K562 (cell line): ENCODE results near the gene IFNGR1. TPM values are rescaled to one million over a fixed set of nuclear protein-coding genes. Genes with fewer than 3 reads are reported as not detected.

ENCODE experiments used
- ATAC-seq: fragments of 200-7000 bp; cut with Tn5 transposase; 3 replicates; pipeline ENCODE4 v1.9.1; 2020; ENCODE audit warnings: moderate library complexity
- BruUV-seq: library from RNA; stranded (reverse); fragments of 400-500 nt; replicated peaks from 2 replicates; lab custom pipeline; 2021; lab: Mats Ljungman, UMichigan
- CTCF ChIA-PET: fragments of 300-600 bp; formaldehyde crosslinking; extraction: SDS; loops from one replicate; lab custom pipeline; 2021; ENCODE audit warnings: low intra/inter-chr PET ratio; lab: Yijun Ruan, JAX
- POLR2A ChIA-PET: fragments of 300-600, 350-650 bp; sonication (Branson Sonifier 250); formaldehyde crosslinking; extraction: SDS; loops from one replicate; lab custom pipeline; 2021; ENCODE audit warnings: antibody characterized with exemption, inconsistent platforms; lab: Yijun Ruan, JAX
- DNase-seq, 4 experiments: peaks; one replicate each; pipeline versions ENCODE4 v3.0.0 to v3.0.0-alpha.2; 2011 to 2018; ENCODE audit warnings: low spot score in 3 of 4, mixed read lengths in 3 of 4; ENCODE audit errors: extremely low read depth in 1 of 4
- FAIRE-seq: peaks from 2 replicates; lab custom pipeline; 2011; peaks lifted over from hg19 to GRCh38; lab: Jason Lieb, UNC
- H2AFZ ChIP-seq: 2 replicates; pipeline ENCODE4 v1.6.0; 2011; ENCODE audit warnings: low read depth, low read length, control low read depth, inconsistent platforms
- H3K27ac ChIP-seq: fragments of 200-600 bp; 3 replicates; pipeline ENCODE4 v1.8.0; 2011; ENCODE audit warnings: low read depth, mild to moderate bottlenecking, control low read depth, inconsistent platforms, low read length, moderate library complexity, mixed read lengths; ENCODE audit errors: extremely low read depth
- H3K27me3 ChIP-seq, 2 experiments: fragments of 300-600 bp in 1 of 2; 2 replicates in 1 of 2; 3 replicates in 1 of 2; pipeline versions ENCODE4 v1.6.0 to v1.8.0; 2011; ENCODE audit warnings: inconsistent platforms in 2 of 2, low read length in 2 of 2, mild to moderate bottlenecking in 1 of 2, mixed read lengths in 1 of 2, moderate library complexity in 1 of 2; ENCODE audit not compliant: control insufficient read depth in 2 of 2, insufficient read depth in 2 of 2
- H3K36me3 ChIP-seq: fragments of 300-600 bp; 3 replicates; pipeline ENCODE4 v1.8.0; 2011; ENCODE audit warnings: mild to moderate bottlenecking, low read length, inconsistent platforms; ENCODE audit not compliant: control insufficient read depth, insufficient read depth
- H3K4me1 ChIP-seq, 2 experiments: fragments of 200-600 bp in 1 of 2; replicated peaks in 1 of 2; 2 replicates in 1 of 2; 3 replicates in 1 of 2; pipeline versions ENCODE4 v1.5.1 to v1.8.0; 2011; ENCODE audit warnings: inconsistent platforms in 2 of 2, low read length in 2 of 2, mild to moderate bottlenecking in 1 of 2, mixed read lengths in 1 of 2, moderate library complexity in 1 of 2; ENCODE audit not compliant: control insufficient read depth in 2 of 2, insufficient read depth in 2 of 2
- H3K4me2 ChIP-seq: 2 replicates; pipeline ENCODE4 v1.6.1; 2011; ENCODE audit warnings: low read length, control low read depth, inconsistent platforms, mixed read lengths; ENCODE audit not compliant: insufficient read depth
- H3K4me3 ChIP-seq: fragments of 200-600 bp; sonication (generic), shearing (Covaris generic); 2 replicates; pipeline ENCODE4 v1.5.1; 2016; ENCODE audit warnings: control low read depth, inconsistent platforms
- H3K79me2 ChIP-seq: fragments of 200-600 bp; 3 replicates; pipeline ENCODE4 v1.8.0; 2011; ENCODE audit warnings: low read length, inconsistent platforms; ENCODE audit not compliant: control insufficient read depth, insufficient read depth
- H3K9ac ChIP-seq, 2 experiments: 2 replicates each; pipeline versions ENCODE4 v1.6.0 to v1.6.1; 2011; ENCODE audit warnings: low read depth in 2 of 2, low read length in 2 of 2, control low read depth in 1 of 2, inconsistent platforms in 1 of 2, mild to moderate bottlenecking in 1 of 2, mixed read lengths in 1 of 2; ENCODE audit not compliant: insufficient read depth in 1 of 2
- H3K9me1 ChIP-seq: one replicate; pipeline ENCODE4 v1.6.0; 2011; ENCODE audit warnings: inconsistent platforms, mild to moderate bottlenecking, low read length, moderate library complexity; ENCODE audit not compliant: control insufficient read depth, insufficient read depth
- H3K9me3 ChIP-seq: replicated peaks from 2 replicates; pipeline ENCODE4 v1.5.1; 2011; ENCODE audit warnings: low read depth, low read length, inconsistent platforms; ENCODE audit not compliant: control insufficient read depth, insufficient read depth
- H4K20me1 ChIP-seq: replicated peaks from 2 replicates; pipeline ENCODE4 v1.6.1; 2011; ENCODE audit warnings: low read length, inconsistent platforms, mixed read lengths; ENCODE audit not compliant: control insufficient read depth, insufficient read depth
- CBX8 ChIP-seq: fragments of 200-600 bp; sonication (generic); IDR thresholded peaks from 2 replicates; pipeline ENCODE4 v1.6.1; 2012; ENCODE audit warnings: borderline replicate concordance, mixed run types, low read depth, mild to moderate bottlenecking, moderate library complexity, mixed read lengths, low read length, control low read depth, inconsistent platforms; ENCODE audit not compliant: poor library complexity, severe bottlenecking; ENCODE audit errors: extremely low read depth
- EP300 ChIP-seq: IDR thresholded peaks from 2 replicates; pipeline ENCODE4 v1.6.1; 2012; ENCODE audit warnings: low read length, improper control_type of control experiment
- EP400 ChIP-seq: fragments of 450-650 bp; IDR thresholded peaks from 2 replicates; pipeline ENCODE4 v1.6.1; 2017; ENCODE audit warnings: antibody characterized with exemption, mild to moderate bottlenecking, moderate library complexity
- ETV5 ChIP-seq: sonication (generic); formaldehyde crosslinking; IDR thresholded peaks from 2 replicates; pipeline ENCODE4 v1.4.0; 2020; ENCODE audit warnings: low read depth, mild to moderate bottlenecking, missing genetic modification reagents
- FUS ChIP-seq: fragments of 200-400 bp; formaldehyde crosslinking; optimal IDR thresholded peaks from 2 replicates; pipeline ENCODE3; 2017; ENCODE audit warnings: low read depth, low read length
- HEY1 ChIP-seq: fragments of 250-450 bp; sonication (Bioruptor Pico); IDR thresholded peaks from 2 replicates; pipeline ENCODE4 v1.5.0; 2020; ENCODE audit warnings: mild to moderate bottlenecking, moderate library complexity, borderline replicate concordance
- RCOR1 ChIP-seq, 2 experiments: IDR thresholded peaks; 2 replicates each; pipeline ENCODE4 v1.6.1; 2012; ENCODE audit warnings: low read depth in 2 of 2, low read length in 2 of 2, borderline replicate concordance in 1 of 2, improper control_type of control experiment in 1 of 2
- SIN3B ChIP-seq: fragments of 450-650 bp; IDR thresholded peaks from 2 replicates; pipeline ENCODE4 v1.6.1; 2017; ENCODE audit warnings: low read depth, mild to moderate bottlenecking, moderate library complexity
- ZNF12 ChIP-seq: sonication (generic); formaldehyde crosslinking; IDR thresholded peaks from 2 replicates; pipeline ENCODE4 v1.4.0; 2020; ENCODE audit warnings: mild to moderate bottlenecking, missing genetic modification reagents
- ZNF75A ChIP-seq: fragments of 450-650 bp; formaldehyde crosslinking; IDR thresholded peaks from 2 replicates; pipeline ENCODE4 v1.4.0; 2020; ENCODE audit warnings: mild to moderate bottlenecking
- ZSCAN32 ChIP-seq: fragments of 450-650 bp; formaldehyde crosslinking; IDR thresholded peaks from 2 replicates; pipeline ENCODE4 v1.4.0; 2020; ENCODE audit warnings: mild to moderate bottlenecking, moderate library complexity
- in situ Hi-C: fragments of 300-500 bp; cut with MboI; formaldehyde crosslinking; loops from 4 replicates; pipeline ENCODE4 v1.15.0; 2018; ENCODE audit warnings: inconsistent platforms, mixed read lengths
- intact Hi-C: fragments of 100-400 bp; cut with micrococcal nuclease; formaldehyde crosslinking; loops from 2 replicates; pipeline ENCODE4 v1.14.2; 2022
- polyA plus RNA-seq, 8 experiments: library from polyadenylated mRNA; depleted of rRNA in 4 of 8; stranded (reverse) in 5 of 8; unstranded in 3 of 8; fragments of >200 nt; fragmentation: Nextera tagmentation in 2 of 8; fragmentation: Illumina TruSeq in 1 of 8; extraction: Ambion mirVana in 2 of 8; extraction: Trizol in 1 of 8; gene quantifications; 2 replicates each; pipeline versions ENCODE4 v1.2.1 to v1.2.3, GENCODE V29; 2011 to 2014; ENCODE audit warnings: inconsistent platforms in 1 of 8, missing spikeins in 1 of 8
- total RNA-seq, 7 experiments: library from RNA; depleted of rRNA in 6 of 7; stranded (reverse); fragments of >200 nt in 6 of 7; fragmentation: Illumina TruSeq in 2 of 7; extraction: Trizol in 2 of 7; gene quantifications; 2 replicates each; pipeline versions ENCODE4 v1.2.1 to v1.2.3, GENCODE V29; 2011 to 2021; ENCODE audit warnings: low replicate concordance in 1 of 7
- TF ChIP-seq, protein P1 (sequence below): fragments of 450-650 bp; IDR thresholded peaks from 2 replicates; pipeline ENCODE4 v1.7.0; 2016; ENCODE audit warnings: borderline replicate concordance
- TF ChIP-seq, protein P2 (sequence below): sonication (generic); formaldehyde crosslinking; IDR thresholded peaks from 2 replicates; pipeline ENCODE4 v1.9.0; 2022; ENCODE audit warnings: mild to moderate bottlenecking, missing genetic modification reagents
- TF ChIP-seq, protein P3 (sequence below): IDR thresholded peaks from 2 replicates; pipeline ENCODE4 v1.6.1; 2012; ENCODE audit warnings: low read depth, low read length, improper control_type of control experiment, borderline replicate concordance
- TF ChIP-seq, protein P4 (sequence below): fragments of 200-800 bp; sonication (Bioruptor generic); IDR thresholded peaks from 2 replicates; pipeline ENCODE4 v1.6.1; 2017; ENCODE audit warnings: missing genetic modification characterization, missing compliant biosample characterization

The IFNGR1 gene
- total and polyA plus RNA-seq, 9 of the 15 experiments (the other 6 are each of a cell fraction or from before 2014, with no cell fraction given): 14.7 to 47.0 (median 26.7) TPM

DNA sequence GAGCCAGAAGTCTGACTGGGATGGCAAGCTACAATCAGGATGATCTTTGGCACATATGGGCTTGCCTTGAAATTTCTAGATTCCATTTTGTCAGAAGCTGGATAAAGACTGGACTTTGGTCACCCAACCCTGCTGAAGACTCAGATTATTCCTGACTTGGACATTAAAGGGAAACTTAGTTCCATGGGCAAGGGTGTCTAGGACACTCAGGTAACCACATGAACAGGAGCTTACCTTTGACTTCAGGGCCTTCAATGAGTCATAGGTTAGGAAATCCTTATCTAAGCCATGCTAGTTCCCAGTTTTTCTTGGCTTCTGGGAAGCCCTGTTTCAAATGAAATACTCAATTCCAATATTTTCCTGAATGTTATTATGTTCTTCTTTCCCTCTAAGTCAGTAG, 28.5 kb upstream of the IFNGR1 start:
- H3K27me3 ChIP-seq: peaks cover 7% of the 10 kb centered on the region in 2 experiments; a peak in 3 of 5 replicates
- H4K20me1 ChIP-seq: no peaks in the 10 kb centered on the region
- no peaks in the 10 kb centered on the region for H3K9me3 ChIP-seq
- intact Hi-C loops: no loop called here
- CTCF ChIA-PET: no interaction called here
- no peak overlapping the region for H2AFZ ChIP-seq
- no TSS peak for BruUV-seq
- FAIRE-seq: peak; percentile 65
- in situ Hi-C loops: no loop called here
- POLR2A ChIA-PET: no interaction called here
- TF ChIP-seq EP400: no peak
- TF ChIP-seq RCOR1 (IDR thresholded peaks at IDR 0.05; ENCODE audit: borderline replicate concordance in 1 of 2, low read depth in 2 of 2, low read length in 2 of 2): no peak
- TF ChIP-seq, protein P1, sequence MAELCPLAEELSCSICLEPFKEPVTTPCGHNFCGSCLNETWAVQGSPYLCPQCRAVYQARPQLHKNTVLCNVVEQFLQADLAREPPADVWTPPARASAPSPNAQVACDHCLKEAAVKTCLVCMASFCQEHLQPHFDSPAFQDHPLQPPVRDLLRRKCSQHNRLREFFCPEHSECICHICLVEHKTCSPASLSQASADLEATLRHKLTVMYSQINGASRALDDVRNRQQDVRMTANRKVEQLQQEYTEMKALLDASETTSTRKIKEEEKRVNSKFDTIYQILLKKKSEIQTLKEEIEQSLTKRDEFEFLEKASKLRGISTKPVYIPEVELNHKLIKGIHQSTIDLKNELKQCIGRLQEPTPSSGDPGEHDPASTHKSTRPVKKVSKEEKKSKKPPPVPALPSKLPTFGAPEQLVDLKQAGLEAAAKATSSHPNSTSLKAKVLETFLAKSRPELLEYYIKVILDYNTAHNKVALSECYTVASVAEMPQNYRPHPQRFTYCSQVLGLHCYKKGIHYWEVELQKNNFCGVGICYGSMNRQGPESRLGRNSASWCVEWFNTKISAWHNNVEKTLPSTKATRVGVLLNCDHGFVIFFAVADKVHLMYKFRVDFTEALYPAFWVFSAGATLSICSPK: no peak
- no peak for TF ChIP-seq ZSCAN32
- no peak for TF ChIP-seq ZNF75A
- TF ChIP-seq, protein P2, sequence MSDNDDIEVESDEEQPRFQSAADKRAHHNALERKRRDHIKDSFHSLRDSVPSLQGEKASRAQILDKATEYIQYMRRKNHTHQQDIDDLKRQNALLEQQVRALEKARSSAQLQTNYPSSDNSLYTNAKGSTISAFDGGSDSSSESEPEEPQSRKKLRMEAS: no peak
- no peak for TF ChIP-seq FUS
- TF ChIP-seq HEY1 (CRISPR knock-in tag): no peak
- TF ChIP-seq, protein P3, sequence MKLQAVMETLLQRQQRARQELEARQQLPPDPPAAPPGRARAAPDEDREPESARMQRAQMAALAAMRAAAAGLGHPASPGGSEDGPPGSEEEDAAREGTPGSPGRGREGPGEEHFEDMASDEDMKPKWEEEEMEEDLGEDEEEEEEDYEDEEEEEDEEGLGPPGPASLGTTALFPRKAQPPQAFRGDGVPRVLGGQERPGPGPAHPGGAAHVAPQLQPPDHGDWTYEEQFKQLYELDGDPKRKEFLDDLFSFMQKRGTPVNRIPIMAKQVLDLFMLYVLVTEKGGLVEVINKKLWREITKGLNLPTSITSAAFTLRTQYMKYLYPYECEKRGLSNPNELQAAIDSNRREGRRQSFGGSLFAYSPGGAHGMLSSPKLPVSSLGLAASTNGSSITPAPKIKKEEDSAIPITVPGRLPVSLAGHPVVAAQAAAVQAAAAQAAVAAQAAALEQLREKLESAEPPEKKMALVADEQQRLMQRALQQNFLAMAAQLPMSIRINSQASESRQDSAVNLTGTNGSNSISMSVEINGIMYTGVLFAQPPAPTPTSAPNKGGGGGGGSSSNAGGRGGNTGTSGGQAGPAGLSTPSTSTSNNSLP: no peak
- TF ChIP-seq ZNF12 (CRISPR knock-in tag): no peak
- TF ChIP-seq SIN3B: no peak
- TF ChIP-seq EP300: no peak
- no peak for TF ChIP-seq ETV5 (CRISPR knock-in tag)
- TF ChIP-seq, protein P4, sequence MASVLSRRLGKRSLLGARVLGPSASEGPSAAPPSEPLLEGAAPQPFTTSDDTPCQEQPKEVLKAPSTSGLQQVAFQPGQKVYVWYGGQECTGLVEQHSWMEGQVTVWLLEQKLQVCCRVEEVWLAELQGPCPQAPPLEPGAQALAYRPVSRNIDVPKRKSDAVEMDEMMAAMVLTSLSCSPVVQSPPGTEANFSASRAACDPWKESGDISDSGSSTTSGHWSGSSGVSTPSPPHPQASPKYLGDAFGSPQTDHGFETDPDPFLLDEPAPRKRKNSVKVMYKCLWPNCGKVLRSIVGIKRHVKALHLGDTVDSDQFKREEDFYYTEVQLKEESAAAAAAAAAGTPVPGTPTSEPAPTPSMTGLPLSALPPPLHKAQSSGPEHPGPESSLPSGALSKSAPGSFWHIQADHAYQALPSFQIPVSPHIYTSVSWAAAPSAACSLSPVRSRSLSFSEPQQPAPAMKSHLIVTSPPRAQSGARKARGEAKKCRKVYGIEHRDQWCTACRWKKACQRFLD (CRISPR knock-in tag): no peak
- TF ChIP-seq CBX8: no peak
- no peak overlapping the region for H3K27ac ChIP-seq
- no peak for ATAC-seq
- DNase-seq: no peak
- H3K9me1 ChIP-seq: no peaks in the 10 kb centered on the region
- no peaks in the 10 kb centered on the region for H3K36me3 ChIP-seq
- no peaks in the 10 kb centered on the region for H3K79me2 ChIP-seq
- no peak overlapping the region for H3K4me2 ChIP-seq
- no peak overlapping the region for H3K4me3 ChIP-seq
- H3K9ac ChIP-seq: no peak overlapping the region
- no peaks in the 10 kb centered on the region; a peak in 1 of 5 replicates for H3K4me1 ChIP-seq
